ENCODE data around the gene ARHGAP25.
A peak's percentile ranks its signal among the peaks of the same experiment; 100 is the strongest.

The ARHGAP25 gene

DNA sequence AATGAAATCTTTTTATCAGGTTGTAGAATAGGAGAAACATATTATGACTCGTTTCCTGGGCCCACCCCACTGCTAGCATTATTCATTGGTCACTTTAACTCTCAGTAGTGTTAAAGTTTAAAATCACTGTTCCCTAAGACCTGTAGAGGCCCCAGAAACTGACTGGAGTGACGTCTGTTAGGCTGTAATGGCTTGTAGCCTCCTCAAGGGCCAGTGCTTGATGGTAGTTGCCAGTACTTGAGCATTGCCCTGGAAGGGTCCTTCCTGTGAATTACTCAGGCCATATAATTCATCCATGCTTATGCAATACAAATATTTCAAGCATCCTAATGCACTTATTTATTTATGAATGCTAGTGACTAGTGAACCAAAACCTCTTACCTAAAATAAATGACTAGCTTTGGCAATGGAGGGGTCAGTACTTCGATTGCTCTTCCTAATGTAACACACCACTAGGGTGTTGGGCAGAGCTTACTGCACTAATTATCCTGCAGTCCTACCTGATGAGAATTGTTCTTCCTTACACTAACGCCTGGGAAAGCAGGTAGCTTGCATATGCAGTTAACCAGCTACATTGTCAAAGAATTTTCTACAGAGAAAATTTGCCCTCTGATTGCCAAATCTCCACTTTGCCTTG is 31.2 kb downstream of the ARHGAP25 start:
- no peak overlapping the region for H3K4me3 Mint-ChIP-seq
- no peaks in the 10 kb centered on the region for H3K9me3 Mint-ChIP-seq
- H3K27me3 Mint-ChIP-seq (ENCODE audit: low read depth) = peaks cover 3% of the 10 kb centered on the region
- H3K36me3 Mint-ChIP-seq (ENCODE audit: low read depth) = no peaks in the 10 kb centered on the region
- H3K4me1 Mint-ChIP-seq = peaks cover 65% of the 10 kb centered on the region
- no peak overlapping the region for H3K27ac Mint-ChIP-seq
- no peak for TF ChIP-seq CTCF (IDR thresholded peaks at IDR 0.05; ENCODE audit: unreplicated experiment in 3 of 3)

DNA sequence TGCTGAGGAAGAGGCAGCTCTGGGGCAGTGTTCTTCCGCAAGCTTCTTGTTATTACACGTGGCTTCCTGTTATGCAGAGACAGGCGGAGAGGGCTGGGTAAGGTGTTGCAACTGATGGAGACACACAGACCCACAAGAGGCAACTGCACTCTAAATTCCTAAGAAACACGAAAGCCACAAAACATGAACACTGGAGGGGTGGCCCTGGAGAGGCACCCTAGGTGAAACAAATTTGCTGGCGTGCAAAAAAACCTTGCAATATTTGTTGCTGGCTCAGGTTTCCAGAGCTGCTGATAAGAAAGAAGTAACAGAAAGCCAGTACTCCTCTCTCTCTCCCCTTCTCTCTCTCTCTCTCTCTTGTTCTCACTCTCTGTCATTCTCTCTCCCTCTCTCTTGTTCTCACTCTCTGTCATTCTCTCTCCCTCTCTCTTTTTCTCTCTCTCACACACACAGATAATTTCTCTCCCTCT is 31.8 kb downstream of the ARHGAP25 start:
- peaks cover 71% of the 10 kb centered on the region for H3K4me1 Mint-ChIP-seq
- no peak for TF ChIP-seq CTCF (IDR thresholded peaks at IDR 0.05; ENCODE audit: unreplicated experiment in 3 of 3)
- no peaks in the 10 kb centered on the region for H3K9me3 Mint-ChIP-seq
- no peaks in the 10 kb centered on the region for H3K36me3 Mint-ChIP-seq (ENCODE audit: low read depth)
- H3K27me3 Mint-ChIP-seq (ENCODE audit: low read depth) = peaks cover 3% of the 10 kb centered on the region
- H3K27ac Mint-ChIP-seq = peak overlapping the region in 1 of 3 experiments; percentile 33
- H3K4me3 Mint-ChIP-seq = no peak overlapping the region

DNA sequence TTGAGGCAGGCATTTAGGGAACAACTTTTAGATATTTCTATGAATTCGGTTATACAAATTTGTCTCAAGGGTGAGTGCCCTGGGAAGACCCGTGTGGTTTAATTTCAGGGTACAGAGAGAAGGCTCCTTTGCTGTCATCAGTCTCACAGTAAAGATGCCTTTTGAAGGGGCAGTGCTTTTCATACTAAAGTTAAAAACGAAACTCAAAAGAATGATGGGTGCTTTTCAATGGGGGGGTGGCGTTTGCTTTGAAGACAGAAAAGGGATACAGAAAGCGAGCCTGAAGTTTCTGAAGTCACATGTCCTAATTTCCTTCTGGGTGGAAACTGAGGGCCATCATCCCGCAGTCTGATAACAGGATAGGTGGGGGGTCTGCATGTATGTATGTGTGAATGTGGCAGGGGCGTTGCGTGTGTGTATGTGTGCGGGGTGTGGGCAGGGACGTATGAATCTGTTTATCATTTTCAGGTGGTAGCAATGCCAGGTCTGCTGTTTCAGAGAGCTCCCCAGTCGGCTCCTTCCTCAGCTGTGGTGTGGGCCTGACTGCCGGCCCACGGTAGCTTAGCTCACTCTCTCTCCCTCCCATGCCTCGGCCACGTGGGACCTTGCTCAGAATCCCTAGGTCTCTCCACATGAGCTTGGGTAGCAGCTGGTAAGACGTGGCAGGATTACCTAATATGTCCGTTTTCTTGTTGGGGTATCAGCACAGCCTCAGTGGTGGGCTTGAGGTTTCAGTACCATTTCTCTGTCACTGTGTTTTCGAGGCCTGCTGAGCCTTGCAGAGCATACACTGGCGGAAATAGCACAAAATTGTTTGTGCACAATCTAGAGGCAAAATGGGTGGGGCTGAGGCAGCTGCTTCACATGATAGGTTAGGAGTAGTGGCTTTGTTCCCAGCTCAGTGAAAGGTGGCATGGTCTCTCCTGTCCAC is 32.7 kb downstream of the ARHGAP25 start:
- H3K4me3 Mint-ChIP-seq = no peak overlapping the region
- peaks cover 74% of the 10 kb centered on the region for H3K4me1 Mint-ChIP-seq

GRCh38 chr2:68767996-68768395 is 33.4 kb downstream of the ARHGAP25 start:
- H3K27ac Mint-ChIP-seq = no peak overlapping the region
- peaks cover 73% of the 10 kb centered on the region for H3K4me1 Mint-ChIP-seq
- H3K27me3 Mint-ChIP-seq (ENCODE audit: low read depth) = peaks cover 3% of the 10 kb centered on the region
- H3K9me3 Mint-ChIP-seq = no peaks in the 10 kb centered on the region
- H3K4me3 Mint-ChIP-seq = no peak overlapping the region
- H3K36me3 Mint-ChIP-seq (ENCODE audit: low read depth) = no peaks in the 10 kb centered on the region
- no peak for TF ChIP-seq CTCF (IDR thresholded peaks at IDR 0.05; ENCODE audit: unreplicated experiment in 3 of 3)

More for the DNA sequence above, 32.7 kb downstream of the ARHGAP25 start:
- Mint-ChIP-seq H3K9me3 (no peaks in the 10 kb centered on the region), H3K27ac (peak overlapping the region in 1 of 3 experiments; percentile 32), H3K27me3 (ENCODE audit: low read depth) (peaks cover 3% of the 10 kb centered on the region), H3K36me3 (ENCODE audit: low read depth) (no peaks in the 10 kb centered on the region)
- TF ChIP-seq CTCF (IDR thresholded peaks at IDR 0.05; ENCODE audit: unreplicated experiment in 3 of 3) = no peak

- Mint-ChIP-seq H3K27me3 (ENCODE audit: low read depth) (peaks cover 3% of the 10 kb centered on the region), H3K27ac (no peak overlapping the region)
These were observed 33.9 kb downstream of the ARHGAP25 start for GRCh38 chr2:68768461-68768860.

More at GRCh38 chr2:68768461-68768860, 33.9 kb downstream of the ARHGAP25 start:
- no peak overlapping the region for H3K4me3 Mint-ChIP-seq
- TF ChIP-seq CTCF (IDR thresholded peaks at IDR 0.05; ENCODE audit: unreplicated experiment in 3 of 3) = no peak
- H3K9me3 Mint-ChIP-seq = no peaks in the 10 kb centered on the region
- H3K36me3 Mint-ChIP-seq (ENCODE audit: low read depth) = no peaks in the 10 kb centered on the region
- peaks cover 73% of the 10 kb centered on the region for H3K4me1 Mint-ChIP-seq
